GM21786 (cell line): ENCODE data around the gene DOK7.
"Not testable (repeated sequence)": the region's sequence is repeated elsewhere in the genome, so short reads cannot be mapped to it uniquely, and the experiment has no call there.

Experiments used
- ATAC-seq: cut with Tn5 transposase; IDR thresholded peaks from one replicate; pipeline ENCODE4 v1.9.1; 2021; ENCODE audit not compliant: unreplicated experiment

DOK7 gene

GRCh38 chr4:3442959-3443749, 20.0 kb upstream of the DOK7 start:
- no peak for ATAC-seq

- no peak for ATAC-seq
Measured at GRCh38 chr4:3443750-3444309, 19.3 kb upstream of the DOK7 start.

GRCh38 chr4:3444351-3445110, 18.6 kb upstream of the DOK7 start:
- no peak for ATAC-seq

- ATAC-seq: no peak
Measured at GRCh38 chr4:3445111-3445820, 17.8 kb upstream of the DOK7 start.

- ATAC-seq: no peak
Measured at GRCh38 chr4:3445829-3446545, 17.1 kb upstream of the DOK7 start.

- no peak for ATAC-seq
Measured at GRCh38 chr4:3446631-3447320, 16.3 kb upstream of the DOK7 start.

GRCh38 chr4:3447431-3448395, 15.4 kb upstream of the DOK7 start:
- no peak for ATAC-seq

GRCh38 chr4:3449047-3449573, 14.0 kb upstream of the DOK7 start:
- ATAC-seq: no peak

GRCh38 chr4:3449574-3450534, 13.3 kb upstream of the DOK7 start:
- no peak for ATAC-seq

- ATAC-seq: no peak
Measured at GRCh38 chr4:3450643-3451042, 12.5 kb upstream of the DOK7 start.

- ATAC-seq: no peak
Measured at GRCh38 chr4:3451956-3452355, 11.2 kb upstream of the DOK7 start.

GRCh38 chr4:3452376-3452775, 10.7 kb upstream of the DOK7 start:
- no peak for ATAC-seq

GRCh38 chr4:3455596-3455995, 7.5 kb upstream of the DOK7 start:
- not testable (repeated sequence) for ATAC-seq

- ATAC-seq: no peak
Measured at GRCh38 chr4:3458371-3458770, 4.7 kb upstream of the DOK7 start.

- not testable (repeated sequence) for ATAC-seq
Measured at GRCh38 chr4:3459156-3459555, 4.0 kb upstream of the DOK7 start.

- ATAC-seq: no peak
Measured at GRCh38 chr4:3460926-3461325, 2.2 kb upstream of the DOK7 start.

- ATAC-seq: no peak
Measured at GRCh38 chr4:3461515-3462291, 1.4 kb upstream of the DOK7 start.
